HCT116 (cell line): Measurements from ENCODE around the gene NLRP1. TPM values are rescaled to one million over a fixed set of nuclear protein-coding genes. Genes with fewer than 3 reads are reported as not detected.

Source experiments
- ATAC-seq: fragments of 200-7000 bp; cut with Tn5 transposase; 2 replicates; pipeline ENCODE4 v1.9.1; 2020; ENCODE audit warnings: mild to moderate bottlenecking, moderate library complexity
- BruUV-seq: library from RNA; stranded (reverse); fragments of 400-500 nt; replicated peaks from 2 replicates; lab custom pipeline; 2021; lab: Mats Ljungman, UMichigan
- CTCF ChIA-PET: fragments of 300-600 bp; sonication (Branson Sonifier 250); formaldehyde crosslinking; loops from one replicate; lab custom pipeline; 2021; ENCODE audit warnings: antibody characterized with exemption; lab: Charles Lee
- POLR2A ChIA-PET: fragments of 300-600, 350-600 bp; sonication (Branson Sonifier 250); formaldehyde crosslinking; loops from one replicate; lab custom pipeline; 2021; ENCODE audit warnings: antibody characterized with exemption; lab: Charles Lee
- RAD21 ChIA-PET, 2 experiments: fragments of 300-600 bp; sonication (Branson Sonifier 250); formaldehyde crosslinking; loops; one replicate each; lab custom pipeline; 2023; ENCODE audit warnings: low total read pairs in 2 of 2; ENCODE audit not compliant: uncharacterized antibody in 2 of 2, unreplicated experiment in 2 of 2, low non-redundant PET in 1 of 2; lab: Charles Lee
- DNase-seq: peaks from one replicate; pipeline ENCODE4 v3.0.0-alpha.2; 2010; ENCODE audit warnings: low read depth, low spot score
- H2AFZ ChIP-seq: fragments of 200-600 bp; shearing (Covaris generic), sonication (generic); 2 replicates; pipeline ENCODE4 v1.6.1; 2017; ENCODE audit warnings: low read depth, mixed run types, mixed read lengths, antibody characterized with exemption, low read length; ENCODE audit not compliant: poor library complexity, severe bottlenecking
- H3K27ac ChIP-seq: 2 replicates; pipeline ENCODE4 v1.5.1; 2012; ENCODE audit warnings: low read depth, low read length
- H3K27me3 ChIP-seq: fragments of 200-600 bp; sonication (generic); 2 replicates; pipeline ENCODE4 v1.6.1; 2016; ENCODE audit warnings: mixed run types, low read length, mixed read lengths; ENCODE audit not compliant: insufficient read depth
- H3K36me3 ChIP-seq, 2 experiments: fragments of 200-500 bp in 1 of 2; fragments of 200-600 bp in 1 of 2; sonication (Bioruptor generic) in 1 of 2; sonication (generic) in 1 of 2; 2 replicates each; pipeline versions ENCODE4 v1.5.1 to v1.6.1; 2014 to 2016; ENCODE audit warnings: low read length in 2 of 2, inconsistent platforms in 1 of 2, mixed read lengths in 1 of 2, mixed run types in 1 of 2; ENCODE audit not compliant: insufficient read depth in 2 of 2, control insufficient read depth in 1 of 2
- H3K4me1 ChIP-seq, 2 experiments: fragments of 200-600 bp in 1 of 2; sonication (generic) in 1 of 2; 2 replicates each; pipeline versions ENCODE4 v1.5.1 to v1.6.1; 2012 to 2017; ENCODE audit warnings: low read length in 2 of 2, inconsistent platforms in 1 of 2, mild to moderate bottlenecking in 1 of 2, mixed read lengths in 1 of 2, mixed run types in 1 of 2, moderate library complexity in 1 of 2; ENCODE audit not compliant: insufficient read depth in 2 of 2, control insufficient read depth in 1 of 2
- H3K4me2 ChIP-seq: fragments of 200-600 bp; sonication (generic); 2 replicates; pipeline ENCODE4 v1.6.1; 2017; ENCODE audit warnings: mixed run types, low read length, mixed read lengths
- H3K4me3 ChIP-seq, 2 experiments: fragments of 200-600 bp in 1 of 2; sonication (generic) in 1 of 2; replicated peaks in 1 of 2; 2 replicates each; pipeline ENCODE4 v1.5.1; 2011 to 2016; ENCODE audit warnings: low read length in 2 of 2, control low read depth in 1 of 2, low read depth in 1 of 2, mild to moderate bottlenecking in 1 of 2, mixed read lengths in 1 of 2, mixed run types in 1 of 2
- H3K79me2 ChIP-seq: fragments of 200-600 bp; sonication (generic); 2 replicates; pipeline ENCODE4 v1.6.1; 2017; ENCODE audit warnings: mild to moderate bottlenecking, mixed run types, low read length, moderate library complexity, mixed read lengths; ENCODE audit not compliant: insufficient read depth
- H3K9ac ChIP-seq: fragments of 200-600 bp; sonication (generic); 2 replicates; pipeline ENCODE4 v1.6.1; 2016; ENCODE audit warnings: low read length, mixed read lengths
- H3K9me2 ChIP-seq: fragments of 200-600 bp; sonication (generic), shearing (Covaris generic); 2 replicates; pipeline ENCODE4 v1.6.1; 2017; ENCODE audit warnings: mixed run types, mild to moderate bottlenecking, moderate library complexity; ENCODE audit not compliant: insufficient read depth
- H3K9me3 ChIP-seq, 2 experiments: fragments of 200-500 bp in 1 of 2; fragments of 200-600 bp in 1 of 2; sonication (Bioruptor generic) in 1 of 2; sonication (generic) in 1 of 2; 2 replicates each; pipeline ENCODE4 v1.6.1; 2014 to 2017; ENCODE audit warnings: low read length in 2 of 2, mixed read lengths in 2 of 2, inconsistent platforms in 1 of 2, low read depth in 1 of 2, mild to moderate bottlenecking in 1 of 2, mixed run types in 1 of 2, moderate library complexity in 1 of 2; ENCODE audit not compliant: control insufficient read depth in 1 of 2, insufficient read depth in 1 of 2
- H4K20me1 ChIP-seq: fragments of 200-600 bp; sonication (generic), shearing (Covaris generic); 2 replicates; pipeline ENCODE4 v1.6.1; 2017; ENCODE audit warnings: mixed run types, mild to moderate bottlenecking, moderate library complexity; ENCODE audit not compliant: insufficient read depth
- CBX3 ChIP-seq: IDR thresholded peaks from 2 replicates; pipeline ENCODE4 v1.6.1; 2012; ENCODE audit warnings: low read depth
- CEBPB ChIP-seq: IDR thresholded peaks from 2 replicates; pipeline ENCODE4 v1.6.1; 2012; ENCODE audit warnings: low read depth
- EGR1 ChIP-seq: IDR thresholded peaks from 2 replicates; pipeline ENCODE4 v1.6.1; 2012; ENCODE audit warnings: low read depth
- ELF1 ChIP-seq: IDR thresholded peaks from 2 replicates; pipeline ENCODE4 v1.6.1; 2012; ENCODE audit warnings: low read depth, borderline replicate concordance
- EZH2 ChIP-seq: fragments of 200-600 bp; sonication (generic); IDR thresholded peaks from 2 replicates; pipeline ENCODE4 v1.6.1; 2017; ENCODE audit warnings: antibody characterized with exemption, mixed run types
- FOSL1 ChIP-seq: IDR thresholded peaks from 2 replicates; pipeline ENCODE4 v1.6.1; 2012; ENCODE audit warnings: low read depth
- POLR2A ChIP-seq: IDR thresholded peaks from 2 replicates; pipeline ENCODE4 v1.7.0; 2011; ENCODE audit warnings: borderline replicate concordance; ENCODE audit not compliant: insufficient read depth, insufficient read length; ENCODE audit errors: extremely low read depth
- POLR2AphosphoS5 ChIP-seq: IDR thresholded peaks from 2 replicates; pipeline ENCODE4 v1.6.1; 2011; ENCODE audit warnings: mild to moderate bottlenecking, low read depth, low read length, moderate library complexity
- RAD21 ChIP-seq: IDR thresholded peaks from 2 replicates; pipeline ENCODE4 v1.6.1; 2012; ENCODE audit warnings: low read depth, mild to moderate bottlenecking
- SP1 ChIP-seq: IDR thresholded peaks from 2 replicates; pipeline ENCODE4 v1.6.1; 2012; ENCODE audit warnings: low read depth
- SRF ChIP-seq: IDR thresholded peaks from 2 replicates; pipeline ENCODE4 v1.6.1; 2012; ENCODE audit warnings: low read depth
- YY1 ChIP-seq: IDR thresholded peaks from 2 replicates; pipeline ENCODE4 v1.6.1; 2011; ENCODE audit warnings: low read length, low read depth, moderate library complexity, mild to moderate bottlenecking; ENCODE audit not compliant: insufficient replicate concordance; ENCODE audit errors: extremely low read depth
- ZBTB33 ChIP-seq: IDR thresholded peaks from 2 replicates; pipeline ENCODE4 v1.6.1; 2011; ENCODE audit warnings: mild to moderate bottlenecking, low read length, moderate library complexity; ENCODE audit not compliant: insufficient replicate concordance; ENCODE audit errors: extremely low read depth
- ZFX ChIP-seq: fragments of 450-650 bp; IDR thresholded peaks from 2 replicates; pipeline ENCODE4 v1.6.1; 2017
- ZNF274 ChIP-seq: fragments of 200-500 bp; sonication (Bioruptor generic); IDR thresholded peaks from 2 replicates; pipeline ENCODE4 v1.6.1; 2014; ENCODE audit warnings: mild to moderate bottlenecking, low read depth, low read length, inconsistent platforms
- intact Hi-C: fragments of 100-400 bp; cut with micrococcal nuclease; formaldehyde crosslinking; loops from 2 replicates; pipeline ENCODE4 v1.10.0; 2022
- total RNA-seq: library from RNA; stranded (reverse); gene quantifications from one replicate; pipeline ENCODE4 v1.2.1, GENCODE V29; 2021; ENCODE audit not compliant: unreplicated experiment
- TF ChIP-seq, protein P1 (sequence below): IDR thresholded peaks from 2 replicates; pipeline ENCODE4 v1.6.1; 2012

Gene NLRP1
- total RNA-seq, 1 experiment from 2014 or later, result 7.2 TPM

GRCh38 chr17:5615476-5615875, 31.2 kb upstream of the NLRP1 start:
- ChIA-PET RAD21 (no interaction called here), POLR2A (no interaction called here)
- Histone ChIP-seq H3K9ac (no peak overlapping the region), H3K9me2 (no peaks in the 10 kb centered on the region), H3K9me3 (no peaks in the 10 kb centered on the region), H4K20me1 (no peaks in the 10 kb centered on the region), H3K27ac (no peak overlapping the region), H3K4me2 (no peak overlapping the region), H3K4me1 (no peaks in the 10 kb centered on the region), H3K36me3 (no peaks in the 10 kb centered on the region), H2AFZ (no peak overlapping the region), H3K79me2 (no peaks in the 10 kb centered on the region), H3K4me3 (no peak overlapping the region)
- no TSS peak for BruUV-seq
- intact Hi-C loops, result no loop called here
- DNase-seq (no peak), ATAC-seq (no peak)
- no peak for TF ChIP-seq SRF
- no peak for TF ChIP-seq ELF1
- TF ChIP-seq, all 23 proteins: peak for 0
- CTCF ChIA-PET, result no interaction called here
- peaks cover 59% of the 10 kb centered on the region for H3K27me3 ChIP-seq

- H3K36me3 ChIP-seq, result no peaks in the 10 kb centered on the region
- H3K9ac ChIP-seq, result no peak overlapping the region
- ATAC-seq, result no peak
- no peak overlapping the region for H3K27ac ChIP-seq
- RAD21 ChIA-PET, result no interaction called here
- no peak for DNase-seq
- no peak overlapping the region for H2AFZ ChIP-seq
- CTCF ChIA-PET, result no interaction called here
- POLR2A ChIA-PET, result no interaction called here
- peaks cover 78% of the 10 kb centered on the region for H3K27me3 ChIP-seq
- BruUV-seq, result no TSS peak
- no peaks in the 10 kb centered on the region for H4K20me1 ChIP-seq
- no peaks in the 10 kb centered on the region for H3K4me1 ChIP-seq
- TF ChIP-seq, protein P1, sequence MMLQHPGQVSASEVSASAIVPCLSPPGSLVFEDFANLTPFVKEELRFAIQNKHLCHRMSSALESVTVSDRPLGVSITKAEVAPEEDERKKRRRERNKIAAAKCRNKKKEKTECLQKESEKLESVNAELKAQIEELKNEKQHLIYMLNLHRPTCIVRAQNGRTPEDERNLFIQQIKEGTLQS, result no peak
- no peak for TF ChIP-seq ZBTB33
- TF ChIP-seq ZNF274, result no peak
- TF ChIP-seq ZFX, result no peak
- no peak for TF ChIP-seq EGR1
- TF ChIP-seq CEBPB, result no peak
- TF ChIP-seq YY1, result no peak
- no peak for TF ChIP-seq POLR2AphosphoS5
- TF ChIP-seq SRF, result no peak
- no peak for TF ChIP-seq EZH2
- no peak for TF ChIP-seq RAD21
- no peak for TF ChIP-seq CBX3
- TF ChIP-seq POLR2A, result no peak
- no peak for TF ChIP-seq SP1
- TF ChIP-seq FOSL1, result no peak
- no peak overlapping the region for H3K4me2 ChIP-seq
- H3K4me3 ChIP-seq, result no peak overlapping the region
- intact Hi-C loops, result no loop called here
- H3K79me2 ChIP-seq, result no peaks in the 10 kb centered on the region
- no peaks in the 10 kb centered on the region for H3K9me3 ChIP-seq
- no peaks in the 10 kb centered on the region for H3K9me2 ChIP-seq
Measured at GRCh38 chr17:5610956-5611355, 26.6 kb upstream of the NLRP1 start.
